SK-N-SH treated with all-trans-retinoic acid at 6 μM for 48 hours (cell line): Measurements from ENCODE around the gene CORO6.

Experiments
- CSDC2 ChIP-seq: fragments of 250-450 bp; sonication (Bioruptor Pico); IDR thresholded peaks from 2 replicates; pipeline ENCODE4 v1.5.0; 2020; ENCODE audit warnings: mild to moderate bottlenecking, moderate library complexity
- ESRRG ChIP-seq: fragments of 250-450 bp; sonication (Bioruptor Pico); IDR thresholded peaks from 2 replicates; pipeline ENCODE4 v1.6.1; 2021; ENCODE audit warnings: mild to moderate bottlenecking
- GLIS3 ChIP-seq: fragments of 250-450 bp; sonication (Bioruptor Pico); IDR thresholded peaks from 2 replicates; pipeline ENCODE4 v1.5.0; 2020; ENCODE audit warnings: mild to moderate bottlenecking, moderate library complexity
- RARB ChIP-seq: fragments of 250-450 bp; sonication (Bioruptor Pico); IDR thresholded peaks from 2 replicates; pipeline ENCODE4 v1.8.0; 2021; ENCODE audit warnings: mild to moderate bottlenecking, moderate library complexity
- TOX ChIP-seq: fragments of 250-450 bp; sonication (Bioruptor Pico); IDR thresholded peaks from 2 replicates; pipeline ENCODE4 v1.8.0; 2021; ENCODE audit warnings: mild to moderate bottlenecking, moderate library complexity, borderline replicate concordance
- ZFP3 ChIP-seq: fragments of 250-450 bp; sonication (Bioruptor Pico); IDR thresholded peaks from 2 replicates; pipeline ENCODE4 v1.5.0; 2020; ENCODE audit warnings: mild to moderate bottlenecking, moderate library complexity
- ZNF565 ChIP-seq: fragments of 450-650 bp; formaldehyde crosslinking; conservative IDR thresholded peaks from 2 replicates; pipeline ENCODE4 v1.5.0; 2020; ENCODE audit warnings: low read depth, mild to moderate bottlenecking, moderate library complexity
- TF ChIP-seq, protein P1 (sequence below): fragments of 250-450 bp; sonication (Bioruptor Pico); IDR thresholded peaks from 2 replicates; pipeline ENCODE4 v1.8.0; 2020; ENCODE audit warnings: mild to moderate bottlenecking, moderate library complexity, borderline replicate concordance

DNA sequence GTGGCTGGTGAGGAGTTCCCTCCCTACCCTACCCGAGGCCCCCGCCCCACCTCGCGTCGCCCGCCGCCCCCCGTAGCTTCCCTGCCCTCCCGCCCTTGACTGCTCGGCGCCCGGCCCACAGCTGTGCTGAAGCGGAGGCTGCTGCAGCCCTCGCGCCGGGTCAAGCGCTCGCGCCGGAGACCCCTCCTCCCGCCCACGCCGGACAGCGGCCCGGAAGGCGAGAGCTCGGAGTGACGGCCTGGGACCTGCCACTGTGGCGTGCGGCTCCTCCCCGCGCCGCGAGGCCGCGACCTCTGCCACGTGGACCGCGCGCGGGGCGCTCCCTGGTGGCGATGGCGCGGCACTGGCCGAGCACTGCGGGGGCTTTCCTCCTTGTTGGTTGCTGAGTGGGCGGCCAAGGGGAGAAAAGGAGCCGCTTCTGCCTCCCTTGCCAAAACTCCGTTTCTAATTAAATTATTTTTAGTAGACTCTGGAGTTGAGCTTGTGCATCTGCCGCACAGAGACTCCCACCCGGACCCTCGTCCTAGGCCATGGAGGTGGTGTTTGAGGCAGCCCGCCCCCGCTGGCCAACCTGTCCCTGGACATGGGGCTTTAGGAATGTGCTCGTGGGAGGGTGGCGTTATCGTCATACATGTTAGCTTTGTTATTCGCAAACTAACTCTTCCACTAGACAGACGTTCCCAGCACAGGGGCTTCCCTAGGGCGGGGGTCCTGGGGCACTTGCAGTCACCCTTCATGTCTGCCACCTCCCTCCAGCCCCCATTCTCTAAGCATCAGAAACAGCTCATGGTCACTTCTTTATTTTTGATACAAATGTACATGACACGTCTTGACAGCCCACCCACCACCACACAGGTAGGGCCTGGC, 49.8 kb downstream of the CORO6 start:
- TF ChIP-seq TOX (CRISPR knock-in tag) (no peak), ESRRG (CRISPR knock-in tag) (no peak), RARB (no peak), CSDC2 (CRISPR knock-in tag) (no peak), ZFP3 (CRISPR knock-in tag) (no peak), ZNF565 (CRISPR knock-in tag) (no peak), GLIS3 (CRISPR knock-in tag) (no peak; the same call in 1 of the 2 replicates)
- TF ChIP-seq, protein P1, sequence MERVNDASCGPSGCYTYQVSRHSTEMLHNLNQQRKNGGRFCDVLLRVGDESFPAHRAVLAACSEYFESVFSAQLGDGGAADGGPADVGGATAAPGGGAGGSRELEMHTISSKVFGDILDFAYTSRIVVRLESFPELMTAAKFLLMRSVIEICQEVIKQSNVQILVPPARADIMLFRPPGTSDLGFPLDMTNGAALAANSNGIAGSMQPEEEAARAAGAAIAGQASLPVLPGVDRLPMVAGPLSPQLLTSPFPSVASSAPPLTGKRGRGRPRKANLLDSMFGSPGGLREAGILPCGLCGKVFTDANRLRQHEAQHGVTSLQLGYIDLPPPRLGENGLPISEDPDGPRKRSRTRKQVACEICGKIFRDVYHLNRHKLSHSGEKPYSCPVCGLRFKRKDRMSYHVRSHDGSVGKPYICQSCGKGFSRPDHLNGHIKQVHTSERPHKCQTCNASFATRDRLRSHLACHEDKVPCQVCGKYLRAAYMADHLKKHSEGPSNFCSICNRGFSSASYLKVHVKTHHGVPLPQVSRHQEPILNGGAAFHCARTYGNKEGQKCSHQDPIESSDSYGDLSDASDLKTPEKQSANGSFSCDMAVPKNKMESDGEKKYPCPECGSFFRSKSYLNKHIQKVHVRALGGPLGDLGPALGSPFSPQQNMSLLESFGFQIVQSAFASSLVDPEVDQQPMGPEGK: no peak
